HCT116 (cell line): ENCODE results near the gene ZNF789.

Experiments
- CEBPB ChIP-seq: IDR thresholded peaks from 2 replicates; pipeline ENCODE4 v1.6.1; 2012; ENCODE audit warnings: low read depth
- CTCF ChIP-seq, 3 experiments: fragments of 200-600 bp in 1 of 3; sonication (generic) in 1 of 3; IDR thresholded peaks in 2 of 3; conservative IDR thresholded peaks in 1 of 3; 2 replicates each; pipeline ENCODE4 v1.5.1; 2012 to 2017; ENCODE audit warnings: low read depth in 2 of 3, low read length in 2 of 3, antibody characterized with exemption in 1 of 3, borderline replicate concordance in 1 of 3, control low read depth in 1 of 3, mild to moderate bottlenecking in 1 of 3, mixed read lengths in 1 of 3, mixed run types in 1 of 3, moderate library complexity in 1 of 3; ENCODE audit not compliant: insufficient read depth in 1 of 3
- ELF1 ChIP-seq: IDR thresholded peaks from 2 replicates; pipeline ENCODE4 v1.6.1; 2012; ENCODE audit warnings: low read depth, borderline replicate concordance
- EZH2 ChIP-seq: fragments of 200-600 bp; sonication (generic); IDR thresholded peaks from 2 replicates; pipeline ENCODE4 v1.6.1; 2017; ENCODE audit warnings: antibody characterized with exemption, mixed run types
- EZH2phosphoT487 ChIP-seq: fragments of 200-600 bp; IDR thresholded peaks from 2 replicates; pipeline ENCODE4 v1.6.1; 2018; ENCODE audit warnings: antibody characterized with exemption, borderline replicate concordance
- MAX ChIP-seq: IDR thresholded peaks from 2 replicates; pipeline ENCODE4 v1.6.1; 2012
- POLR2AphosphoS5 ChIP-seq: IDR thresholded peaks from 2 replicates; pipeline ENCODE4 v1.6.1; 2011; ENCODE audit warnings: mild to moderate bottlenecking, low read depth, low read length, moderate library complexity
- RAD21 ChIP-seq: IDR thresholded peaks from 2 replicates; pipeline ENCODE4 v1.6.1; 2012; ENCODE audit warnings: low read depth, mild to moderate bottlenecking
- SIN3A ChIP-seq: IDR thresholded peaks from 2 replicates; pipeline ENCODE4 v1.6.1; 2012; ENCODE audit warnings: low read depth
- SP1 ChIP-seq: IDR thresholded peaks from 2 replicates; pipeline ENCODE4 v1.6.1; 2012; ENCODE audit warnings: low read depth
- ZFX ChIP-seq: fragments of 450-650 bp; IDR thresholded peaks from 2 replicates; pipeline ENCODE4 v1.6.1; 2017
- ZNF274 ChIP-seq: fragments of 200-500 bp; sonication (Bioruptor generic); IDR thresholded peaks from 2 replicates; pipeline ENCODE4 v1.6.1; 2014; ENCODE audit warnings: mild to moderate bottlenecking, low read depth, low read length, inconsistent platforms

GRCh38 chr7:99478464-99479440 is 6.1 kb downstream of the ZNF789 start:
- TF ChIP-seq CTCF (IDR thresholded peaks at IDR 0.05 in 2 of 3, conservative IDR thresholded peaks at IDR 0.05 in 1 of 3; ENCODE audit: borderline replicate concordance in 1 of 3, insufficient read depth in 1 of 3, low read depth in 2 of 3, low read length in 2 of 3), result no peak
- TF ChIP-seq RAD21, result no peak
- TF ChIP-seq ZNF274, result no peak
- TF ChIP-seq ZFX, result no peak
- no peak for TF ChIP-seq MAX
- no peak for TF ChIP-seq POLR2AphosphoS5
- no peak for TF ChIP-seq EZH2phosphoT487
- no peak for TF ChIP-seq EZH2
- no peak for TF ChIP-seq CEBPB
- TF ChIP-seq SP1, result no peak
- TF ChIP-seq ELF1, result no peak
- TF ChIP-seq SIN3A, result no peak
